Bronchus fibroblast of lung (primary cell): ENCODE results near the gene CNNM4. TPM values are rescaled to one million over a fixed set of nuclear protein-coding genes. Genes with fewer than 3 reads are reported as not detected.

Source experiments
- total RNA-seq: library from RNA; depleted of rRNA; stranded (reverse); fragments of >200 nt; gene quantifications from 2 replicates; pipeline ENCODE4 v1.2.3, GENCODE V29; 2015

Gene CNNM4
- total RNA-seq, result 4.0 TPM in 2 replicates

DNA sequence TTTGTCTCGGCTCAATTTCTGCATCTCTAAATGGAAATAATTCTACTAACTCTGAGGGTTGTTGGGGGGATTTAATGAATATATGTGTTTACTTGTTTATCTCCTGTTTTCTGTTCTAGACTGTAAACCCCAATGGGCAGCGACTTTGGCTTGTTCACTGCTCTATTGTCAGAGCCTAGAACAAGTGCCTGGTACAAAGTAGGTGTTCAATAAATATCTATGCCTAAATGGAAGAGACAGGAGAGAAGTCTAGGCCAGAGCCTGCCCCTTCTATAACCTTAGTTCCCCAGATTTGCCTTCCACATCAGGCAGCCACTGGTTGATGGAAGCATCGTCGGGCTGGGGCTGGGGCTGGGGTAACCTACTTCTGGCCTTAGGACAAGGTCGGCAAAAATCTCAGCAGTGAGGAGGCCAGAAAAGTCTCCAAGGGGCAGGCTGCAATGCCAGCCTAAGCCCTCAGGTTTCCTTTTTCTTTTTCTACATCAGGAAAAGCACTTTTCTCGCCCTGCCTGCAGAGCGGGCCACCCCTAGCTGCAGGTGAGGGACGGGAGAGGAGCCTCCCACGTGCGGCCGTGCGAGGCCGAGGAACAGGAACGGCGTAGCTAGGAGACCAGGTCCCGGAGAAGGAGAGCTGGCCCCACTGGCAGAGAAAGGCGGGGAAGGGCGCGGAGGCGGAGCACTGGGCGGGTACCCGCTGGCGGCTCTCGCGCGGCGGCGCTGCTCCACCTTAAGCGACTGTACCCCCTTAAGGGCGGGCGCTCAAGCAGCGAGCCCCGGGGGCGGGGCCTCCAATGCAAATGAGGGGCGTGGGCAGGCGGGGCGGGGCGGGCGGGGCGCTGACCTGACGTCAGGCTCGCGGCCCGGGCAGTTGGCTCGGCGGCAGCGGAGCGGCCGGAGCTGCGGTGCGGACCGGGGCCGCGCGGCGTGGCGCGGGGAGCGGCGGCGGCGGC, at the start of gene CNNM4:
TSS of gene CNNM4 (plus strand) at position 867 of the 950 bp plus-strand sequence. CDS start 98 bp downstream, outside the sequence.

DNA sequence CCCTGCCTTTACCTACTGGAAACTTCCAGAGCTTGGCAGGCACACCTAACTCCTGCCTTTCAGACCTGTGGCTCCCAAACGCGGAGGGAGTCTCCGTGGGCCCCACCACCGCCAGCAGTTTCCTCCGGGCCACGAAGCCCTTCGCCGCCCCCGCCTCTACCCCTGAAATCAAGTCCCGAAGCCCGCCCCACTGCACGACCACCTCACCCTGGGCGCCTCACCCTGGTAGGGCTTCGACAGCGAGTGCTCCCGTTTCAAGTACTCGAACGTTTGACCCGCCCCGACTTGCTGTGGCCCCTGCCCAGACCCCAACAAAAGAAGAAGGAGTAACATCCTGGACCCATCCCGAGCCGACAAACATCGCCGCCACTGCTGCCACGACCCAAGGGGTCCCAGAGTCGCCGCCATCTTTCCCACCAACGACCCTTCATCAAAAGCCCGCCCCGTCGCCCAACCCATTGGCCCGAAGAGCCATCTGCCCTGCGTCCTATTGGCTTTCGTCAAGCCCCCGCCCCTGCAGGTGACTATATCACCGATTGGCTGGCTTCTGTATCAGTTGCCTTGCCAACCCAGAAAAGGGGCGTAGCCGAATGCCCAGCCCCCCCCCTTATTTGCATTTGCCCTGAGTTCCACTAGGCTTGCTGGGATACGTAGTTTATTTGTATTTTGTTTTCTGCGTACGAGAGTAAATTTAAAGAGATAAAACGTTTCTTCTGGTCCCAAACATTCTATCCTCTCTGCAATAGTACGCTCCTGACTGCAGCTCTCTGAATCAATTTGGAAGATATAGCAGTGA, 20.9 kb upstream of the CNNM4 start, which contains the start of gene LMAN2L:
TSS of gene LMAN2L (minus strand) at position 432 of the 796 bp plus-strand sequence. CDS start at position 408, 24 bp downstream.

GRCh38 chr2:96816127-96816835, 55.6 kb downstream of the CNNM4 start, which contains the start of gene CNNM3:
Gene CNNM3 (plus strand): TSS chr2:96816268. CDS start chr2:96816278, 10 bp downstream.

GRCh38 chr2:96843538-96844268, 83.0 kb downstream of the CNNM4 start, which contains the start of gene ANKRD23:
Gene ANKRD23 (minus strand): TSS chr2:96844021. CDS start chr2:96843992, 29 bp downstream.

GRCh38 chr2:96857667-96858372, 97.1 kb downstream of the CNNM4 start, which contains the start of gene ANKRD39:
Gene ANKRD39 (minus strand): TSS chr2:96858016. CDS start chr2:96857987, 29 bp downstream.

Other genes starting within 250 kb of the CNNM4 start
- gene ARID5A, start 224.2 kb upstream of the CNNM4 start, total RNA-seq, result 4.6 and 8.9 TPM in 2 replicates
- gene KANSL3, start 122.6 kb upstream of the CNNM4 start, total RNA-seq, result 20.2 and 20.7 TPM in 2 replicates
- gene FER1L5, start 118.1 kb upstream of the CNNM4 start, total RNA-seq, result 0.17 and 0.30 TPM in 2 replicates
- 16.8 and 20.2 TPM in 2 replicates for gene LMAN2L, start 20.8 kb upstream of the CNNM4 start, total RNA-seq
- 3.7 and 3.9 TPM in 2 replicates for gene CNNM3, start 55.4 kb downstream of the CNNM4 start, total RNA-seq
- 0.84 and 0.89 TPM in 2 replicates for gene ANKRD23, start 83.1 kb downstream of the CNNM4 start, total RNA-seq
- 28.7 and 29.4 TPM in 2 replicates for gene ANKRD39, start 97.1 kb downstream of the CNNM4 start, total RNA-seq
- gene SEMA4C, start 109.2 kb downstream of the CNNM4 start, total RNA-seq, result 25.1 and 27.1 TPM in 2 replicates
- gene FAM178B, start 225.7 kb downstream of the CNNM4 start, total RNA-seq, result not detected in 2 replicates